ENCODE data around the gene CAND2. TPM values are rescaled to one million over a fixed set of nuclear protein-coding genes. Genes with fewer than 3 reads are reported as not detected.
"Not testable (repeated sequence)": the region's sequence is repeated elsewhere in the genome, so short reads cannot be mapped to it uniquely, and the experiment has no call there.

Gene CAND2
- total RNA-seq, 4 donors from 2014 or later = 14.3 to 24.5 (median 18.7) TPM

DNA sequence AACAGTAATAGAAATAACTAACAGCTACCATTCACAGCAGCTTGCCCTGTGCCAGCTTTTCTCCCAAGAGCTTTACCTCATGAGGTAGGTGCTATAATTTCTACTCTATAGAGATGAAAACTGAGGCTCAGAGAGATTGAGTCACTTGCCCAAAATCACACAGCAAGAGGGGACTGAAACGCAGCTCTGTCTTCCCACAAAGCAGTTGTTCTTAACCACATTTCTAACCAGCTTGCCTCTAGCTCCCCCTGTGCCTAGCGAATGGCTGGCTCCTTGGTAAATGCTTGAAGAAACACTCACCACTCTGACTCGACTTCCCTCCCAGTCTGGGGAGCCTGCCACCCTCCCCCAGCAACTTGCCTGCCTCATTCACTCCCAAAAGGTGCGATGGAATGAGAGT lies 21.9 kb upstream of the CAND2 start:
- DNase-seq (ENCODE audit: low spot score in 2 of 2) = no peak
- no peak overlapping the region for H3K27ac ChIP-seq
- H3K27me3 ChIP-seq = no peaks in the 10 kb centered on the region
- TF ChIP-seq, protein P1, sequence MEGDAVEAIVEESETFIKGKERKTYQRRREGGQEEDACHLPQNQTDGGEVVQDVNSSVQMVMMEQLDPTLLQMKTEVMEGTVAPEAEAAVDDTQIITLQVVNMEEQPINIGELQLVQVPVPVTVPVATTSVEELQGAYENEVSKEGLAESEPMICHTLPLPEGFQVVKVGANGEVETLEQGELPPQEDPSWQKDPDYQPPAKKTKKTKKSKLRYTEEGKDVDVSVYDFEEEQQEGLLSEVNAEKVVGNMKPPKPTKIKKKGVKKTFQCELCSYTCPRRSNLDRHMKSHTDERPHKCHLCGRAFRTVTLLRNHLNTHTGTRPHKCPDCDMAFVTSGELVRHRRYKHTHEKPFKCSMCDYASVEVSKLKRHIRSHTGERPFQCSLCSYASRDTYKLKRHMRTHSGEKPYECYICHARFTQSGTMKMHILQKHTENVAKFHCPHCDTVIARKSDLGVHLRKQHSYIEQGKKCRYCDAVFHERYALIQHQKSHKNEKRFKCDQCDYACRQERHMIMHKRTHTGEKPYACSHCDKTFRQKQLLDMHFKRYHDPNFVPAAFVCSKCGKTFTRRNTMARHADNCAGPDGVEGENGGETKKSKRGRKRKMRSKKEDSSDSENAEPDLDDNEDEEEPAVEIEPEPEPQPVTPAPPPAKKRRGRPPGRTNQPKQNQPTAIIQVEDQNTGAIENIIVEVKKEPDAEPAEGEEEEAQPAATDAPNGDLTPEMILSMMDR (IDR thresholded peaks at IDR 0.05) = no peak
- TF ChIP-seq POLR2A (IDR thresholded peaks at IDR 0.05) (no peak), EP300 (IDR thresholded peaks at IDR 0.05) (no peak)
- no peak overlapping the region for H3K4me3 ChIP-seq
- H3K36me3 ChIP-seq = no peaks in the 10 kb centered on the region
- no peaks in the 10 kb centered on the region for H3K9me3 ChIP-seq
- WGBS, 2 donors = 77 to 79% methylated on average over 4 of the region's 4 CpGs
- H3K4me1 ChIP-seq = no peaks in the 10 kb centered on the region

DNA sequence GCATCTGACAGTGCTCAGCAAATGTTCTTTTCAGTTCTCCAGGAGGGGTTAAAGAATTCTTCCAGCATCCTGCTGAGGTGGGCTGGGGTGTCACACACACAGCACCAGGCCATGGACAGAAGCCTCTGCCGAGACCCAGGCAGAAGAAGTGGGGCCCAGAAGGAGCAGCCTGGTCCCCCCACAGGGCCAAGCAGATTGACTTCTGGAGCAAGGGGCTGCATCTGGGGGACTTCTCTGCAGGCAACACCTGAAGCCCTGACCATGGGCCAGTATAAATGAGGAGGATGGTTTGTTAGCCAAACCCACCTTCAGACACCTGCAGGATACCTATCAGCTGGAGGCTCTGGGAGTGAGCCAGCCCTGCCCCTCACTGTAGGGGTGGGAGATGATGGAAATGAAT lies 21.3 kb upstream of the CAND2 start:
- no peaks in the 10 kb centered on the region for H3K36me3 ChIP-seq
- no peak for DNase-seq (ENCODE audit: low spot score in 2 of 2)
- 89% methylated on average over 1 of the region's 1 CpG; no CpG with 5 or more reads in 1 of the 2 donors for WGBS, 2 donors

DNA sequence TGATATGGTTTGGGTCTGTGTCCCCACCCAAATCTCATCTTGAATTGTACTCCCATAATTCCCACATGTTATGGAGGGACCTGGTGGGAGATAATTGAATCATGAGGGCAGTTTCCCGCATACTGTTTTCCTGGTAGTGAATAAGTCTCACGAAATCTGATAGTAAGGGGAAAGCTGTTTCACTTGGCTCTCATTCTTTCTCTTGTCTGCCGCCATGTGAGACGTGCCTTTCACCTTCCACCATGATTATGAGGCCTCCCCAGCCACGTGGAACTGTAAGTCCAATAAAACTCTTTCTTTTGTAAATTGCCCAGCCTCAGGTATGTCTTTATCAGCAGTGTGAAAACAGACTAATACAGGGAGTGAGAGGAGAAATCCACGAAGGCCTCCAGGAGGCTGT lies 20.5 kb upstream of the CAND2 start:
- not testable (repeated sequence) for DNase-seq (ENCODE audit: low spot score in 2 of 2); H3K27me3 ChIP-seq; H3K4me1 ChIP-seq; H3K9me3 ChIP-seq; H3K27ac ChIP-seq; H3K4me3 ChIP-seq; H3K36me3 ChIP-seq
- 65 to 68% methylated on average over 6 of the region's 6 CpGs for WGBS, 2 donors

More for the DNA sequence above, 21.3 kb upstream of the CAND2 start:
- Histone ChIP-seq H3K9me3 (no peaks in the 10 kb centered on the region), H3K4me3 (no peak overlapping the region), H3K4me1 (no peaks in the 10 kb centered on the region), H3K27me3 (no peaks in the 10 kb centered on the region), H3K27ac (no peak overlapping the region)
- no peak for TF ChIP-seq EP300 (IDR thresholded peaks at IDR 0.05)
- TF ChIP-seq POLR2A (IDR thresholded peaks at IDR 0.05) = no peak
- TF ChIP-seq, protein P1 (IDR thresholded peaks at IDR 0.05) = no peak

DNA sequence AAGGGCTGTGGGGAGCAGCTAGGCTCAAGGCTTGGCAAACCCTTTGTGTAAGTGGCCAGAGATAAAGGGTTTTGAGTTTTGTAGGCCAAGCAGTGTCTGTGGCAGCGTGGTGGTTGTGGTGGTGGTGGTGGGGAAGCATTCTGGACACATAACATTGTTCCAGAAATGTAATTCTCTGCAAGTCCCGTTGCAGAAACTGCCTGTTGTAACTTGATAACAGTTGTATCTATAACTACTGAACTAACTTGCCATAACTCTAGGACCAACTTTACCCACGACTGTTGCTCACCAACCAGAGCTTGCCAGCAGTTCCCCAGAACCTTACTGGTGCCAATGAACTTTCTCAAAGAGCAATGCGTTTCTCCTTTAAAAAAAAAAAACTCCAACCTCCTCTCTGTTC lies 19.3 kb upstream of the CAND2 start:
- no peak for DNase-seq (ENCODE audit: low spot score in 2 of 2)
- H3K27ac ChIP-seq = no peak overlapping the region
- 51 to 56% methylated on average over 4 of the region's 4 CpGs for WGBS, 2 donors
- H3K27me3 ChIP-seq = no peaks in the 10 kb centered on the region
- no peaks in the 10 kb centered on the region for H3K36me3 ChIP-seq
- no peak for TF ChIP-seq POLR2A (IDR thresholded peaks at IDR 0.05)
- TF ChIP-seq EP300 (IDR thresholded peaks at IDR 0.05) = no peak
- TF ChIP-seq, protein P1 (IDR thresholded peaks at IDR 0.05) = no peak
- H3K4me3 ChIP-seq = no peak overlapping the region
- H3K4me1 ChIP-seq = no peaks in the 10 kb centered on the region
- H3K9me3 ChIP-seq = no peaks in the 10 kb centered on the region

DNA sequence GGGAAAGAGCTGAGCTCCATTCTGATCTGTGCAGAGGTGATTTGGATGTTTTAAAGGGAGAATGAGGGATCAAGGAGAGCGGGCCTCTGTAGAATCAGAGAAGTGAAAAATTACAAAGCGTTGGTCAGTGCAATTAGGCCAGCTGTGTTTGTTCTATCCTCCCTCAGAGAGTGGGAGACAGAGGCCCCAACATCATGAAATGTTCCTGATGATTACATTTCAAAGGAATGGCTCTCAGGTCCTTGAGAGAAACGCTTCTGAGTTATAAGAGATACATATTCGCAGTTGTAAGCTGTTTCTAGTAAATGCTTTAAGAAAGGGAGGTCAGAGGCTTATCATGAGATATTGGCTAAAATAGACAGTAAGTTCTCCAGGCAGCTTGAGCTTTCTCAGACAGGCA lies 15.7 kb upstream of the CAND2 start:
- H3K4me3 ChIP-seq = no peak overlapping the region
- H3K9me3 ChIP-seq = no peaks in the 10 kb centered on the region
- H3K4me1 ChIP-seq = no peaks in the 10 kb centered on the region
- H3K27ac ChIP-seq = no peak overlapping the region
- TF ChIP-seq EP300 (IDR thresholded peaks at IDR 0.05) (no peak), POLR2A (IDR thresholded peaks at IDR 0.05) (no peak)
- TF ChIP-seq, protein P1 (IDR thresholded peaks at IDR 0.05) = no peak
- WGBS, 2 donors = 42 to 50% methylated on average over 4 of the region's 4 CpGs
- no peaks in the 10 kb centered on the region for H3K27me3 ChIP-seq
- H3K36me3 ChIP-seq = no peaks in the 10 kb centered on the region
- no peak for DNase-seq (ENCODE audit: low spot score in 2 of 2)

DNA sequence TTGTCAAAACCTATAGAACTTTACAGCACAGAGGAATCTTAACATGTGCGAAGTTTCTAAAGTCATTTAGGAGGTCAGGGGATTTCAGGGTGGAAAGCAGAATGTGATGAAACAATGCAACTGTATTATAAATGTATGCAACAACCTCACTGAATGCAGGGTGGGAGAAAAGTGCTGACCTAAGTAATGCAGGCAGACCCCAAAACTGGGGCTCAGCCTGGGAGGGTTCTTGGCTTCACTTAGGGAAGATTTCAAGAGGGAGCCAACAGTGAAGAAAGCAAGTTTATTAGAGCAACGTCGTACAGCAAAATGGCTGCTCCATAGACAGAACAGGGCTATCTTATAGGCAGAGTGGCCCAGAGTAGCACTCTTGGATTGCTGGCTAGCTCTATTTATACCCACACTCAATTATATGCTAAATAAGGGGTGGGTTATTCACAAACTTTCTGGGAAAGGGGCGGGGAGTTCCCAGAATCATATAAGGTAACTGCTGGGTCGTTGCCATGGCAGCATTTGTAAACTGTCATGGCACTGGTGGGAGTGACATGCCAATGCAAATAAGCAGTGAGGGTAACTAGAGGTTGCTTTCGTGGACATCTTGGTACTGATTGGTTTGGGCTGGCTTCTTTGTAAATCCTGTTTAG lies 14.2 kb upstream of the CAND2 start:
- WGBS, 2 donors = 70 to 72% methylated on average over 6 of the region's 6 CpGs
- Histone ChIP-seq H3K36me3 (no peaks in the 10 kb centered on the region), H3K4me3 (no peak overlapping the region), H3K9me3 (no peaks in the 10 kb centered on the region), H3K4me1 (no peaks in the 10 kb centered on the region), H3K27me3 (no peaks in the 10 kb centered on the region), H3K27ac (no peak overlapping the region)
- DNase-seq (ENCODE audit: low spot score in 2 of 2) = no peak
- TF ChIP-seq EP300 (IDR thresholded peaks at IDR 0.05) = no peak
- TF ChIP-seq, protein P1 (IDR thresholded peaks at IDR 0.05) = no peak
- TF ChIP-seq POLR2A (IDR thresholded peaks at IDR 0.05) = no peak

All from tibial nerve (tissue), 4 donors.